Smooth muscle cell (in vitro differentiated cells): ENCODE data around the gene EVA1C. TPM values are rescaled to one million over a fixed set of nuclear protein-coding genes. Genes with fewer than 3 reads are reported as not detected.
A peak's percentile ranks its signal among the peaks of the same experiment; 100 is the strongest.

Source experiments
- DNase-seq: peaks from one replicate; lab custom pipeline; 2025; ENCODE audit not compliant: unreplicated experiment; lab: John Stamatoyannopoulos, UW
- H2AFZ ChIP-seq: fragments of 200-600 bp; sonication (generic); 2 replicates; pipeline ENCODE4 v1.6.0; 2016; ENCODE audit warnings: antibody characterized with exemption, low read depth, mild to moderate bottlenecking
- H3F3A ChIP-seq: fragments of 200-600 bp; sonication (generic); 2 replicates; pipeline ENCODE4 v1.6.0; 2017; ENCODE audit warnings: antibody characterized with exemption, low read depth
- H3K27ac ChIP-seq: fragments of 200-600 bp; sonication (generic); 2 replicates; pipeline ENCODE4 v1.5.1; 2016; ENCODE audit warnings: low read depth, mild to moderate bottlenecking
- H3K27me3 ChIP-seq: fragments of 200-600 bp; sonication (generic); 2 replicates; pipeline ENCODE4 v1.6.1; 2016; ENCODE audit warnings: low read depth, mild to moderate bottlenecking
- H3K36me3 ChIP-seq: fragments of 200-600 bp; sonication (generic); 2 replicates; pipeline ENCODE4 v1.5.1; 2016; ENCODE audit warnings: low read depth
- H3K4me1 ChIP-seq: fragments of 200-600 bp; sonication (generic); 2 replicates; pipeline ENCODE4 v1.5.1; 2016; ENCODE audit warnings: low read depth
- H3K4me2 ChIP-seq: fragments of 200-600 bp; sonication (generic); 2 replicates; pipeline ENCODE4 v1.6.0; 2016; ENCODE audit warnings: mild to moderate bottlenecking
- H3K4me3 ChIP-seq: fragments of 200-600 bp; sonication (generic); 2 replicates; pipeline ENCODE4 v1.5.1; 2016; ENCODE audit warnings: mild to moderate bottlenecking
- H3K79me2 ChIP-seq: fragments of 200-600 bp; sonication (generic); 2 replicates; pipeline ENCODE4 v1.6.0; 2016; ENCODE audit warnings: low read depth, mild to moderate bottlenecking
- H3K9ac ChIP-seq: fragments of 200-600 bp; sonication (generic); 2 replicates; pipeline ENCODE4 v1.6.0; 2016; ENCODE audit warnings: low read depth
- H3K9me3 ChIP-seq: fragments of 200-600 bp; sonication (generic); replicated peaks from 2 replicates; pipeline ENCODE4 v1.5.1; 2016; ENCODE audit warnings: low read depth
- H4K20me1 ChIP-seq: fragments of 200-600 bp; sonication (generic); 2 replicates; pipeline ENCODE4 v1.6.0; 2016; ENCODE audit warnings: low read depth
- CTCF ChIP-seq: fragments of 200-600 bp; sonication (generic); IDR thresholded peaks from 2 replicates; pipeline ENCODE4 v1.5.1; 2017; ENCODE audit warnings: borderline replicate concordance, mild to moderate bottlenecking, antibody characterized with exemption; ENCODE audit not compliant: insufficient read depth, poor library complexity, severe bottlenecking
- WGBS: methylation state at CpG from one replicate; pipeline ENCODE4 v1.1.7; 2016; ENCODE audit warnings: low lambda C conversion rate; 5-methylcytosine and 5-hydroxymethylcytosine counted together
- polyA plus RNA-seq: library from polyadenylated mRNA; unstranded; fragments of >200 nt; fragmentation: Nextera tagmentation; extraction: Ambion mirVana; gene quantifications from 2 replicates; pipeline ENCODE4 v1.2.1, GENCODE V29; 2016
- total RNA-seq: library from RNA; depleted of rRNA; stranded (reverse); fragments of >200 nt; gene quantifications from 2 replicates; pipeline ENCODE4 v1.2.3, GENCODE V29; 2014

Gene EVA1C
- total and polyA plus RNA-seq, 2 experiments from 2014 or later = 1.9 to 3.7 TPM

DNA sequence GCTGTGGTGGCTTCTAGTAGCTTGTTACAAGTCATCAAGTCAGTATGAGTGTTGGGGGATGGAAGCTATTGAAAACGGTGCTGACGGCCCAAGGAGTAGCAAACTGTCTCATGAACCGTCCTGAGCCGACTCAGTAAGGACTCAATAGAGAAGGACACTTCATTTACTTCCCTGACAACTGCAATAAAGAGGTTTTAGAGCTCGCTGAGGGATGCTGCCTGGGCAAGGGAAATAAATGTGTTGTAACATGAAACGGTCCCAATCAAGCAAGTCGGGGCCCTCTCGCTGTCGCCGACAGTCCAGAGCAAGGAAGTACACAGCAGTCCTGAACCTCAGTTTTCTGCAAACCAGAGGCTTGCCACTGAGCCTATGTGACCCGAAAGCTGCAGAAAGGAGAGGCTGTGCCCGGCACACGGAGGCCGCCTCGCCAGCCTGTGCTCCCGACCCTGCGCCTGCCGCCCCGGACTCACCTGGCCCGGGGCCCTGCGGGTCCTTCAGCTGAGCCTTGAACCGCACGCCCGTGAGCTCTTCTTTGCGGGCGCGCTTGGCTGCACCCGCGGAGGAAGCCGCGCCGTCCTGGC, 20.1 kb upstream of the EVA1C start:
- Histone ChIP-seq H4K20me1 (peaks cover 25% of the 10 kb centered on the region), H3K27me3 (no peaks in the 10 kb centered on the region), H3K4me1 (peaks cover 10% of the 10 kb centered on the region), H3K79me2 (peaks cover 41% of the 10 kb centered on the region), H3K4me2 (peak overlapping the region; percentile 99), H2AFZ (peak overlapping the region; percentile 93), H3K9ac (peak overlapping the region; percentile 65), H3K36me3 (no peaks in the 10 kb centered on the region), H3K4me3 (peak overlapping the region; percentile 92), H3F3A (no peaks in the 10 kb centered on the region), H3K27ac (no peak overlapping the region), H3K9me3 (no peaks in the 10 kb centered on the region)
- no peak for TF ChIP-seq CTCF
- DNase-seq = no peak
- 2% methylated on average over 32 of the region's 32 CpGs for WGBS

DNA sequence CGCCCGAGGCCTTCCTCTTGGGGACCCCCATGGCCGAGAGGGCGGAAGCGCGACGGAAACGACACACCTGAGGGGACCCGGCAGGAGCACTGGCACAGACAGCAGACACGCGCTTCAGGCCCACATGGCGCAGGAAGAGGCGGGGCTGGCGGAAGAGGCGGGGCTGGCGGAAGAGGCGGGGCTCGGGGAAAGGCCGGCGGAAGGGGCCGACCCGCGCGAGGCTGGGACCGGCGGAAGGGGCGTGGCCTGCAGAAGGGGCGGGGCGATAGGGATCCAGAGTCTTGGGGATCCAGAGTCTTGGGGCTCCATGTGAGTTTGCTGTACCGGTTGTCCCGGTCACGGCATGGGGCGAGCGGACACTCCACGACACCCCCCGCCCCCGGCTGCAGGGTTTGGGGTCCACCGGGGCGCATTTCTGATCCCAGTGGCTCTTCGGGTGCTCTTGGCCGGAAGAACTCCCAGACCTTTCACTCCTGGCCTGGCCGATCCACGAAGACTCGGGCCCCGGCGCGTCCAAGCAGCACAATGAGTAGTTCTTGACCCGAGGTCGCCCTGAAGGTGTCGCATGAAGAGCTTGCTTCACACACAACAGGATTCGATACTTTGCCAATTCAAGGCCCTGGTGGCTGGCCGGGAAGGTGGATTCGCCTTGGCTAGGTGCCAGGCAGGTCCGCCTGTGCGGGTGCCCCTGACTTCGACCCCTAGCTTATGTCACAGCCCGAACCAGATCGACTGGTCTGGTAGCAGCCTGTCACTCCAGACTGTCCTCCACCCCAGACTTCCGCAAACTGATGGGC, 19.4 kb upstream of the EVA1C start, which contains the start of gene URB1:
TSS of gene URB1 (minus strand) at position 133 of the 797 bp plus-strand sequence. CDS start at position 31, 102 bp downstream.
- Histone ChIP-seq H3K27ac (no peak within 1 kb of the TSS), H3K36me3 (no peaks in the 10 kb centered on the region), H4K20me1 (peaks cover 19% of the 10 kb centered on the region), H3K9ac (peak within 1 kb of the TSS; percentile 65), H3K4me2 (peak within 1 kb of the TSS; percentile 99), H3K9me3 (no peaks in the 10 kb centered on the region), H3K4me1 (peaks cover 10% of the 10 kb centered on the region), H3K27me3 (peaks cover 3% of the 10 kb centered on the region), H3F3A (no peaks in the 10 kb centered on the region), H2AFZ (peak within 1 kb of the TSS; percentile 96), H3K79me2 (peaks cover 36% of the 10 kb centered on the region), H3K4me3 (peak within 1 kb of the TSS; percentile 92)
- 55% methylated on average over 45 of the region's 59 CpGs for WGBS
- peak; percentile 37 for DNase-seq
- no peak for TF ChIP-seq CTCF

GRCh38 chr21:32393677-32394001, 18.9 kb upstream of the EVA1C start:
- H3K27ac ChIP-seq = no peak overlapping the region
- no peaks in the 10 kb centered on the region for H3K36me3 ChIP-seq
- no peak overlapping the region for H2AFZ ChIP-seq
- H3K4me1 ChIP-seq = peaks cover 10% of the 10 kb centered on the region
- 96% methylated on average over 9 of the region's 9 CpGs for WGBS
- H4K20me1 ChIP-seq = peaks cover 13% of the 10 kb centered on the region
- TF ChIP-seq CTCF = no peak
- H3K4me2 ChIP-seq = no peak overlapping the region
- no peak for DNase-seq
- no peaks in the 10 kb centered on the region for H3K9me3 ChIP-seq
- H3K4me3 ChIP-seq = no peak overlapping the region
- H3K27me3 ChIP-seq = peaks cover 8% of the 10 kb centered on the region
- no peak overlapping the region for H3K9ac ChIP-seq
- no peaks in the 10 kb centered on the region for H3F3A ChIP-seq
- H3K79me2 ChIP-seq = peaks cover 34% of the 10 kb centered on the region
